HCT116 (cell line): ENCODE results near the gene SH2B2. TPM values are rescaled to one million over a fixed set of nuclear protein-coding genes. Genes with fewer than 3 reads are reported as not detected.

Experiments used
- ATAC-seq: fragments of 200-7000 bp; cut with Tn5 transposase; 2 replicates; pipeline ENCODE4 v1.9.1; 2020; ENCODE audit warnings: mild to moderate bottlenecking, moderate library complexity
- BruUV-seq: library from RNA; stranded (reverse); fragments of 400-500 nt; replicated peaks from 2 replicates; lab custom pipeline; 2021; lab: Mats Ljungman, UMichigan
- CTCF ChIA-PET: fragments of 300-600 bp; sonication (Branson Sonifier 250); formaldehyde crosslinking; loops from one replicate; lab custom pipeline; 2021; ENCODE audit warnings: antibody characterized with exemption; lab: Charles Lee
- POLR2A ChIA-PET: fragments of 300-600, 350-600 bp; sonication (Branson Sonifier 250); formaldehyde crosslinking; loops from one replicate; lab custom pipeline; 2021; ENCODE audit warnings: antibody characterized with exemption; lab: Charles Lee
- RAD21 ChIA-PET, 2 experiments: fragments of 300-600 bp; sonication (Branson Sonifier 250); formaldehyde crosslinking; loops; one replicate each; lab custom pipeline; 2023; ENCODE audit warnings: low total read pairs in 2 of 2; ENCODE audit not compliant: uncharacterized antibody in 2 of 2, unreplicated experiment in 2 of 2, low non-redundant PET in 1 of 2; lab: Charles Lee
- DNase-seq: peaks from one replicate; pipeline ENCODE4 v3.0.0-alpha.2; 2010; ENCODE audit warnings: low read depth, low spot score
- H2AFZ ChIP-seq: fragments of 200-600 bp; shearing (Covaris generic), sonication (generic); 2 replicates; pipeline ENCODE4 v1.6.1; 2017; ENCODE audit warnings: low read depth, mixed run types, mixed read lengths, antibody characterized with exemption, low read length; ENCODE audit not compliant: poor library complexity, severe bottlenecking
- H3K27ac ChIP-seq: 2 replicates; pipeline ENCODE4 v1.5.1; 2012; ENCODE audit warnings: low read depth, low read length
- H3K27me3 ChIP-seq: fragments of 200-600 bp; sonication (generic); 2 replicates; pipeline ENCODE4 v1.6.1; 2016; ENCODE audit warnings: mixed run types, low read length, mixed read lengths; ENCODE audit not compliant: insufficient read depth
- H3K36me3 ChIP-seq, 2 experiments: fragments of 200-500 bp in 1 of 2; fragments of 200-600 bp in 1 of 2; sonication (Bioruptor generic) in 1 of 2; sonication (generic) in 1 of 2; 2 replicates each; pipeline versions ENCODE4 v1.5.1 to v1.6.1; 2014 to 2016; ENCODE audit warnings: low read length in 2 of 2, inconsistent platforms in 1 of 2, mixed read lengths in 1 of 2, mixed run types in 1 of 2; ENCODE audit not compliant: insufficient read depth in 2 of 2, control insufficient read depth in 1 of 2
- H3K4me1 ChIP-seq, 2 experiments: fragments of 200-600 bp in 1 of 2; sonication (generic) in 1 of 2; 2 replicates each; pipeline versions ENCODE4 v1.5.1 to v1.6.1; 2012 to 2017; ENCODE audit warnings: low read length in 2 of 2, inconsistent platforms in 1 of 2, mild to moderate bottlenecking in 1 of 2, mixed read lengths in 1 of 2, mixed run types in 1 of 2, moderate library complexity in 1 of 2; ENCODE audit not compliant: insufficient read depth in 2 of 2, control insufficient read depth in 1 of 2
- H3K4me2 ChIP-seq: fragments of 200-600 bp; sonication (generic); 2 replicates; pipeline ENCODE4 v1.6.1; 2017; ENCODE audit warnings: mixed run types, low read length, mixed read lengths
- H3K4me3 ChIP-seq, 2 experiments: fragments of 200-600 bp in 1 of 2; sonication (generic) in 1 of 2; replicated peaks in 1 of 2; 2 replicates each; pipeline ENCODE4 v1.5.1; 2011 to 2016; ENCODE audit warnings: low read length in 2 of 2, control low read depth in 1 of 2, low read depth in 1 of 2, mild to moderate bottlenecking in 1 of 2, mixed read lengths in 1 of 2, mixed run types in 1 of 2
- H3K79me2 ChIP-seq: fragments of 200-600 bp; sonication (generic); 2 replicates; pipeline ENCODE4 v1.6.1; 2017; ENCODE audit warnings: mild to moderate bottlenecking, mixed run types, low read length, moderate library complexity, mixed read lengths; ENCODE audit not compliant: insufficient read depth
- H3K9ac ChIP-seq: fragments of 200-600 bp; sonication (generic); 2 replicates; pipeline ENCODE4 v1.6.1; 2016; ENCODE audit warnings: low read length, mixed read lengths
- H3K9me2 ChIP-seq: fragments of 200-600 bp; sonication (generic), shearing (Covaris generic); 2 replicates; pipeline ENCODE4 v1.6.1; 2017; ENCODE audit warnings: mixed run types, mild to moderate bottlenecking, moderate library complexity; ENCODE audit not compliant: insufficient read depth
- H3K9me3 ChIP-seq, 2 experiments: fragments of 200-500 bp in 1 of 2; fragments of 200-600 bp in 1 of 2; sonication (Bioruptor generic) in 1 of 2; sonication (generic) in 1 of 2; 2 replicates each; pipeline ENCODE4 v1.6.1; 2014 to 2017; ENCODE audit warnings: low read length in 2 of 2, mixed read lengths in 2 of 2, inconsistent platforms in 1 of 2, low read depth in 1 of 2, mild to moderate bottlenecking in 1 of 2, mixed run types in 1 of 2, moderate library complexity in 1 of 2; ENCODE audit not compliant: control insufficient read depth in 1 of 2, insufficient read depth in 1 of 2
- H4K20me1 ChIP-seq: fragments of 200-600 bp; sonication (generic), shearing (Covaris generic); 2 replicates; pipeline ENCODE4 v1.6.1; 2017; ENCODE audit warnings: mixed run types, mild to moderate bottlenecking, moderate library complexity; ENCODE audit not compliant: insufficient read depth
- ELF1 ChIP-seq: IDR thresholded peaks from 2 replicates; pipeline ENCODE4 v1.6.1; 2012; ENCODE audit warnings: low read depth, borderline replicate concordance
- EZH2phosphoT487 ChIP-seq: fragments of 200-600 bp; IDR thresholded peaks from 2 replicates; pipeline ENCODE4 v1.6.1; 2018; ENCODE audit warnings: antibody characterized with exemption, borderline replicate concordance
- FOSL1 ChIP-seq: IDR thresholded peaks from 2 replicates; pipeline ENCODE4 v1.6.1; 2012; ENCODE audit warnings: low read depth
- JUND ChIP-seq: IDR thresholded peaks from 2 replicates; pipeline ENCODE4 v1.6.1; 2012
- POLR2A ChIP-seq: IDR thresholded peaks from 2 replicates; pipeline ENCODE4 v1.7.0; 2011; ENCODE audit warnings: borderline replicate concordance; ENCODE audit not compliant: insufficient read depth, insufficient read length; ENCODE audit errors: extremely low read depth
- POLR2AphosphoS5 ChIP-seq: IDR thresholded peaks from 2 replicates; pipeline ENCODE4 v1.6.1; 2011; ENCODE audit warnings: mild to moderate bottlenecking, low read depth, low read length, moderate library complexity
- SIN3A ChIP-seq: IDR thresholded peaks from 2 replicates; pipeline ENCODE4 v1.6.1; 2012; ENCODE audit warnings: low read depth
- SP1 ChIP-seq: IDR thresholded peaks from 2 replicates; pipeline ENCODE4 v1.6.1; 2012; ENCODE audit warnings: low read depth
- TCF7L2 ChIP-seq: IDR thresholded peaks from 2 replicates; pipeline ENCODE4 v1.7.0; 2011; ENCODE audit warnings: borderline replicate concordance, inconsistent platforms; ENCODE audit not compliant: insufficient read depth, insufficient read length; ENCODE audit errors: extremely low read depth
- ZNF274 ChIP-seq: fragments of 200-500 bp; sonication (Bioruptor generic); IDR thresholded peaks from 2 replicates; pipeline ENCODE4 v1.6.1; 2014; ENCODE audit warnings: mild to moderate bottlenecking, low read depth, low read length, inconsistent platforms
- intact Hi-C: fragments of 100-400 bp; cut with micrococcal nuclease; formaldehyde crosslinking; loops from 2 replicates; pipeline ENCODE4 v1.10.0; 2022
- total RNA-seq: library from RNA; stranded (reverse); gene quantifications from one replicate; pipeline ENCODE4 v1.2.1, GENCODE V29; 2021; ENCODE audit not compliant: unreplicated experiment
- TF ChIP-seq, protein P1 (sequence below): IDR thresholded peaks from 2 replicates; pipeline ENCODE4 v1.6.1; 2011; ENCODE audit warnings: mild to moderate bottlenecking, low read length, moderate library complexity; ENCODE audit not compliant: insufficient replicate concordance; ENCODE audit errors: extremely low read depth
- TF ChIP-seq, protein P2 (sequence below): IDR thresholded peaks from 2 replicates; pipeline ENCODE4 v1.6.1; 2012
- TF ChIP-seq, protein P3 (sequence below): IDR thresholded peaks from 2 replicates; pipeline ENCODE4 v1.6.1; 2012
- TF ChIP-seq, protein P4 (sequence below): IDR thresholded peaks from 2 replicates; pipeline ENCODE4 v1.6.1; 2012; ENCODE audit warnings: low read depth
- TF ChIP-seq, protein P5 (sequence below), 3 experiments: fragments of 200-600 bp in 1 of 3; sonication (generic) in 1 of 3; IDR thresholded peaks in 2 of 3; conservative IDR thresholded peaks in 1 of 3; 2 replicates each; pipeline ENCODE4 v1.5.1; 2012 to 2017; ENCODE audit warnings: low read depth in 2 of 3, low read length in 2 of 3, antibody characterized with exemption in 1 of 3, borderline replicate concordance in 1 of 3, control low read depth in 1 of 3, mild to moderate bottlenecking in 1 of 3, mixed read lengths in 1 of 3, mixed run types in 1 of 3, moderate library complexity in 1 of 3; ENCODE audit not compliant: insufficient read depth in 1 of 3

SH2B2 gene
- total RNA-seq, 1 experiment from 2014 or later = 11.8 TPM

DNA sequence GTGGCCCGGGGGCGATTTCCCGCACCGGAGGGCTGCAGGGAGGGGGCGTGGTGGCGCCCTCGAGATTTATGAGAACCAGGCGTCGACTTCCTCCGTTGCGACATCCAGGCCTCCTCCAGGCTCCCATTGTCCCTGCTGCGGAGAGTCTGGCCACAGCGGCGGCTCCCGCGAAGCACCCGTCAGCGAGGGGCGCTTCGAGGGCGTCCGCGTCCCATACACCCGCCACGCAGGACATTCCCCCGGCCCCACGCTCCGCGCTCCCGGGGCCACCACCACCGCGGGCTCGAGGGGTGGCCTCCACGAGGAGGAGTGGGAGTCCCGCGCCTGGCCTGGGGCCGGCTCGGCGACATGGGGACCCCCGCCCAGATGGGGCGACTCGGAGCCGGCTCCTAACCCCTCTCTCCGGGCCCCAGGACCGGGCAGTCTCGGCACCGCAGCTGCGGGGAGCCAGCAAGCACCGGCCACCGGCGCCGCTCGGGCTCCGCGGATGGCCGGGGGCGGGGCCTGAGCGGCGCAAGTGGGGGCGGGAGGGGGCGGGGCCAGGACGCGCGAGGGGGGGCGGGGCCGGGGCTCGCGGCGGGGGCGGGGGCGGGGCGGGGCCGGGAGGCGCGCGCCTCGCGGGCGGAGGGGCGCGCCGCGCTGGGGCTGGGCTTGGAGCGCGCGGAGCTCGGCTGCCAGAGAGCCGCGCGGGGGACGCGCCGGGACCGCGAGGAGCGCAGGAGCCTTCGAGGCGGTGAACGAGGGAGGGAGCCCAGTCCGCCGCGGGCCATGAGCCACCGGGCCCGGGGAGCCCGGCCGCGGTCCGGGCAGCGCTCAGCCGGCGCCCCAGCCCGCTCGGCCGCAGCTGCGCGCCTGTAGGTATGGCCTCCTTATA lies at the start of gene SH2B2 (continued):
- TF ChIP-seq, protein P1, sequence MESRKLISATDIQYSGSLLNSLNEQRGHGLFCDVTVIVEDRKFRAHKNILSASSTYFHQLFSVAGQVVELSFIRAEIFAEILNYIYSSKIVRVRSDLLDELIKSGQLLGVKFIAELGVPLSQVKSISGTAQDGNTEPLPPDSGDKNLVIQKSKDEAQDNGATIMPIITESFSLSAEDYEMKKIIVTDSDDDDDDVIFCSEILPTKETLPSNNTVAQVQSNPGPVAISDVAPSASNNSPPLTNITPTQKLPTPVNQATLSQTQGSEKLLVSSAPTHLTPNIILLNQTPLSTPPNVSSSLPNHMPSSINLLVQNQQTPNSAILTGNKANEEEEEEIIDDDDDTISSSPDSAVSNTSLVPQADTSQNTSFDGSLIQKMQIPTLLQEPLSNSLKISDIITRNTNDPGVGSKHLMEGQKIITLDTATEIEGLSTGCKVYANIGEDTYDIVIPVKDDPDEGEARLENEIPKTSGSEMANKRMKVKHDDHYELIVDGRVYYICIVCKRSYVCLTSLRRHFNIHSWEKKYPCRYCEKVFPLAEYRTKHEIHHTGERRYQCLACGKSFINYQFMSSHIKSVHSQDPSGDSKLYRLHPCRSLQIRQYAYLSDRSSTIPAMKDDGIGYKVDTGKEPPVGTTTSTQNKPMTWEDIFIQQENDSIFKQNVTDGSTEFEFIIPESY = no peak
- TF ChIP-seq, protein P2, sequence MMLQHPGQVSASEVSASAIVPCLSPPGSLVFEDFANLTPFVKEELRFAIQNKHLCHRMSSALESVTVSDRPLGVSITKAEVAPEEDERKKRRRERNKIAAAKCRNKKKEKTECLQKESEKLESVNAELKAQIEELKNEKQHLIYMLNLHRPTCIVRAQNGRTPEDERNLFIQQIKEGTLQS = no peak
- no peak for TF ChIP-seq EZH2phosphoT487
- TF ChIP-seq, all 23 proteins: peak for 5

DNA sequence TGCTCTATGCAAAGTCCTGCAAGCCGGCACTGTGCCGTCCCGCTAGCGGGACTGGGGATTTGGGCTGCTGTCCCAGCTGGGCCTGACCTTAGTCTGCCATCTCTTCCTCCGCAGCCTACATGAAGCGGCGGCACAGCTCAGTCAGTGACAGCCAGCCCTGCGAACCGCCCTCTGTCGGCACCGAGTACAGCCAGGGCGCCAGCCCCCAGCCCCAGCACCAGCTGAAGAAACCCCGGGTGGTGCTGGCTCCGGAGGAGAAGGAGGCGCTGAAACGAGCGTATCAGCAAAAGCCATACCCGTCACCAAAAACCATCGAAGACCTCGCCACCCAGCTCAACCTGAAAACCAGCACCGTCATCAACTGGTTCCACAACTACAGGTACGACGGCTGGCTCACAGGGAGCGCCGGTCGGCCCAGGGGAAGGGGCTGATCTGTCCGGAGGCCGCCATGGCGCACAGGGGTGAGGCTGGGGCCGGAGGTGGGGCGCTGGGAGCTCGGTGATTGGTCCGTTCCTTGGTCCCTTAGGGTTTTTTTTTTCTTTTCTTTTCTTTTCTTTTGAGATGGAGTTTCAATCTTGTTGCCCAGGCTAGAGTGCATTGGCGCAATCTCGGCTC lies 47.4 kb upstream of the SH2B2 start:
- H3K9ac ChIP-seq = no peak overlapping the region
- no peaks in the 10 kb centered on the region for H4K20me1 ChIP-seq
- ChIA-PET POLR2A (no interaction called here), RAD21 (no interaction called here), CTCF (no interaction called here)
- no peaks in the 10 kb centered on the region for H3K27me3 ChIP-seq
- no peaks in the 10 kb centered on the region for H3K79me2 ChIP-seq
- no peaks in the 10 kb centered on the region for H3K9me2 ChIP-seq
- no peak for ATAC-seq
- H3K27ac ChIP-seq = no peak overlapping the region
- H3K36me3 ChIP-seq = peaks cover 0 to 3% of the 10 kb centered on the region in 2 experiments; a peak in 2 of 4 replicates
- intact Hi-C loops = loop anchor here (10.0 kb wide), 1 partner anchor 385 kb away; no protein-coding TSS in a partner anchor
- H2AFZ ChIP-seq = no peak overlapping the region
- no TSS peak for BruUV-seq
- H3K4me1 ChIP-seq = peaks cover 0 to 6% of the 10 kb centered on the region in 2 experiments; a peak in 1 of 4 replicates
- H3K4me2 ChIP-seq = no peak overlapping the region
- no peak overlapping the region for H3K4me3 ChIP-seq
- no peak for DNase-seq
- no peaks in the 10 kb centered on the region for H3K9me3 ChIP-seq
- TF ChIP-seq, protein P3, sequence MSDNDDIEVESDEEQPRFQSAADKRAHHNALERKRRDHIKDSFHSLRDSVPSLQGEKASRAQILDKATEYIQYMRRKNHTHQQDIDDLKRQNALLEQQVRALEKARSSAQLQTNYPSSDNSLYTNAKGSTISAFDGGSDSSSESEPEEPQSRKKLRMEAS = no peak
- no peak for TF ChIP-seq SP1
- TF ChIP-seq TCF7L2 = no peak
- TF ChIP-seq, protein P4, sequence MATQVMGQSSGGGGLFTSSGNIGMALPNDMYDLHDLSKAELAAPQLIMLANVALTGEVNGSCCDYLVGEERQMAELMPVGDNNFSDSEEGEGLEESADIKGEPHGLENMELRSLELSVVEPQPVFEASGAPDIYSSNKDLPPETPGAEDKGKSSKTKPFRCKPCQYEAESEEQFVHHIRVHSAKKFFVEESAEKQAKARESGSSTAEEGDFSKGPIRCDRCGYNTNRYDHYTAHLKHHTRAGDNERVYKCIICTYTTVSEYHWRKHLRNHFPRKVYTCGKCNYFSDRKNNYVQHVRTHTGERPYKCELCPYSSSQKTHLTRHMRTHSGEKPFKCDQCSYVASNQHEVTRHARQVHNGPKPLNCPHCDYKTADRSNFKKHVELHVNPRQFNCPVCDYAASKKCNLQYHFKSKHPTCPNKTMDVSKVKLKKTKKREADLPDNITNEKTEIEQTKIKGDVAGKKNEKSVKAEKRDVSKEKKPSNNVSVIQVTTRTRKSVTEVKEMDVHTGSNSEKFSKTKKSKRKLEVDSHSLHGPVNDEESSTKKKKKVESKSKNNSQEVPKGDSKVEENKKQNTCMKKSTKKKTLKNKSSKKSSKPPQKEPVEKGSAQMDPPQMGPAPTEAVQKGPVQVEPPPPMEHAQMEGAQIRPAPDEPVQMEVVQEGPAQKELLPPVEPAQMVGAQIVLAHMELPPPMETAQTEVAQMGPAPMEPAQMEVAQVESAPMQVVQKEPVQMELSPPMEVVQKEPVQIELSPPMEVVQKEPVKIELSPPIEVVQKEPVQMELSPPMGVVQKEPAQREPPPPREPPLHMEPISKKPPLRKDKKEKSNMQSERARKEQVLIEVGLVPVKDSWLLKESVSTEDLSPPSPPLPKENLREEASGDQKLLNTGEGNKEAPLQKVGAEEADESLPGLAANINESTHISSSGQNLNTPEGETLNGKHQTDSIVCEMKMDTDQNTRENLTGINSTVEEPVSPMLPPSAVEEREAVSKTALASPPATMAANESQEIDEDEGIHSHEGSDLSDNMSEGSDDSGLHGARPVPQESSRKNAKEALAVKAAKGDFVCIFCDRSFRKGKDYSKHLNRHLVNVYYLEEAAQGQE = no peak
- no peak for TF ChIP-seq ZNF274
- no peak for TF ChIP-seq POLR2AphosphoS5
- no peak for TF ChIP-seq JUND
- no peak for TF ChIP-seq FOSL1
- TF ChIP-seq ELF1 = no peak
- no peak for TF ChIP-seq POLR2A
- TF ChIP-seq, protein P5, sequence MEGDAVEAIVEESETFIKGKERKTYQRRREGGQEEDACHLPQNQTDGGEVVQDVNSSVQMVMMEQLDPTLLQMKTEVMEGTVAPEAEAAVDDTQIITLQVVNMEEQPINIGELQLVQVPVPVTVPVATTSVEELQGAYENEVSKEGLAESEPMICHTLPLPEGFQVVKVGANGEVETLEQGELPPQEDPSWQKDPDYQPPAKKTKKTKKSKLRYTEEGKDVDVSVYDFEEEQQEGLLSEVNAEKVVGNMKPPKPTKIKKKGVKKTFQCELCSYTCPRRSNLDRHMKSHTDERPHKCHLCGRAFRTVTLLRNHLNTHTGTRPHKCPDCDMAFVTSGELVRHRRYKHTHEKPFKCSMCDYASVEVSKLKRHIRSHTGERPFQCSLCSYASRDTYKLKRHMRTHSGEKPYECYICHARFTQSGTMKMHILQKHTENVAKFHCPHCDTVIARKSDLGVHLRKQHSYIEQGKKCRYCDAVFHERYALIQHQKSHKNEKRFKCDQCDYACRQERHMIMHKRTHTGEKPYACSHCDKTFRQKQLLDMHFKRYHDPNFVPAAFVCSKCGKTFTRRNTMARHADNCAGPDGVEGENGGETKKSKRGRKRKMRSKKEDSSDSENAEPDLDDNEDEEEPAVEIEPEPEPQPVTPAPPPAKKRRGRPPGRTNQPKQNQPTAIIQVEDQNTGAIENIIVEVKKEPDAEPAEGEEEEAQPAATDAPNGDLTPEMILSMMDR (IDR thresholded peaks at IDR 0.05 in 2 of 3, conservative IDR thresholded peaks at IDR 0.05 in 1 of 3; ENCODE audit: borderline replicate concordance in 1 of 3, insufficient read depth in 1 of 3, low read depth in 2 of 3, low read length in 2 of 3) = no peak
- TF ChIP-seq SIN3A = no peak
